GM12872 (cell line): ENCODE data around the gene KIF21A.

ENCODE experiments used
- TF ChIP-seq, protein P1 (sequence below): IDR thresholded peaks from 3 replicates; pipeline ENCODE4 v1.5.1; 2011; ENCODE audit warnings: low read depth, mild to moderate bottlenecking, low read length, moderate library complexity; ENCODE audit not compliant: insufficient read depth

The KIF21A gene

DNA sequence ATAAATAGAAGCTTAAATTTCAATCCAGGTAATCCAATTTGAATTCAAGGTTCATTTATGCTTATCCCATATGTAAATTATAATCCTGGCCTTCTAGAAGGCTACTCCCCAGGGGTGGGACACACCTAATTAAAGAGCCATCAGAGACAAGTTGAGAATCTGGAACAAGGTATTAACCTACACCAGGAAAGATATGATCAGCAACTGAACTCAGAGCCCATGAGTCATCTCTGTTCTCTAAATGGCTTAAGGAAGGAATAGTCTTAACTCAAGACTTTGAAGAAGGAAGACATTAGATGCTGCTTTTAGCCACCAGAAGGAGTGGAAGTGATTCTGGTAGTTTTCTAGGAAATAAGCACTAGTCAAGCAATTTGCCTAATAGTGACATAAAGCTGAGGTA lies 88.0 kb downstream of the KIF21A start:
- TF ChIP-seq, protein P1, sequence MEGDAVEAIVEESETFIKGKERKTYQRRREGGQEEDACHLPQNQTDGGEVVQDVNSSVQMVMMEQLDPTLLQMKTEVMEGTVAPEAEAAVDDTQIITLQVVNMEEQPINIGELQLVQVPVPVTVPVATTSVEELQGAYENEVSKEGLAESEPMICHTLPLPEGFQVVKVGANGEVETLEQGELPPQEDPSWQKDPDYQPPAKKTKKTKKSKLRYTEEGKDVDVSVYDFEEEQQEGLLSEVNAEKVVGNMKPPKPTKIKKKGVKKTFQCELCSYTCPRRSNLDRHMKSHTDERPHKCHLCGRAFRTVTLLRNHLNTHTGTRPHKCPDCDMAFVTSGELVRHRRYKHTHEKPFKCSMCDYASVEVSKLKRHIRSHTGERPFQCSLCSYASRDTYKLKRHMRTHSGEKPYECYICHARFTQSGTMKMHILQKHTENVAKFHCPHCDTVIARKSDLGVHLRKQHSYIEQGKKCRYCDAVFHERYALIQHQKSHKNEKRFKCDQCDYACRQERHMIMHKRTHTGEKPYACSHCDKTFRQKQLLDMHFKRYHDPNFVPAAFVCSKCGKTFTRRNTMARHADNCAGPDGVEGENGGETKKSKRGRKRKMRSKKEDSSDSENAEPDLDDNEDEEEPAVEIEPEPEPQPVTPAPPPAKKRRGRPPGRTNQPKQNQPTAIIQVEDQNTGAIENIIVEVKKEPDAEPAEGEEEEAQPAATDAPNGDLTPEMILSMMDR: no peak

DNA sequence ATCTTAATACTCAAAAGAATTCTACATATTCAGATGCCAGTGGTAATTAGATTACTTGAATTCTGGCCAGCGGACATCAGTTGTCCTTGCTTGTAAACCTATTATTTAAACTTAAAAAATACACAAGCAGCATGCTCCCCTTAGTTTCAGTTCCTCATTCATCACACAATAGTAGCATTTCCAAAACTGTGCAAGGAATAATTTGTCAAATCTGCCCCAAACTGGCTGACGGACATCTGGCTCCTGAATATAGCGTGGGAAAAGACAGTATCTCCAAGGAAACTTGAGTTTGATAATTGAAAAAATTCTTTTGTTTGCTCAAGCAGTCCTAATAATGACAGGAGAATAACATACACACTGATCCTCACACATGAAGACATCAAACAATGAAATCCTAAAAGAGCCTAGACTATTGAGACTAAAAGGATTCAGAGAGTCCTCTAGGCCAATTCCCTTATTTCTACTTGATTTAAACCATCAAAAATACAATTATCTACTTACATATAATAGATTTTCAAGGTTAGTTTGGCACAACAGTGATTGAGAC lies 90.4 kb downstream of the KIF21A start:
- TF ChIP-seq, protein P1: no peak

DNA sequence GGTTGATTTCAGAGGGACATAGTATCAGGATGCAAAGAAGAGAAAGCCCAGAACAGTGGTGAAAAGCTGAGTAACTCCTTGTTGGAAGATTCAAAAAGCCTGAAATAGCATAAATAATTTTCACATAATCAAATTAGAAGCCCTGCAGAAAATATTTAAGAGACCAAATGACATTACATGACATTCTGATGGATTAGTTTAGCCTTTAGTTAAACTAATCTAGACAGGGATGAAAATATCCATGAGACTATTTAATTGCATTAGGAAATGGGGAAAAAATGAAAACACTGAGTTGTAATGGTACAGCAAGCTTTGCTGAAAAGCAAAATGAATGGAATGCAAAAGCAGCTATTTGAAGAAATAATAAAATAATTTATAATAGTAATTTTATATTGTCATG lies 91.8 kb downstream of the KIF21A start:
- TF ChIP-seq, protein P1: no peak

DNA sequence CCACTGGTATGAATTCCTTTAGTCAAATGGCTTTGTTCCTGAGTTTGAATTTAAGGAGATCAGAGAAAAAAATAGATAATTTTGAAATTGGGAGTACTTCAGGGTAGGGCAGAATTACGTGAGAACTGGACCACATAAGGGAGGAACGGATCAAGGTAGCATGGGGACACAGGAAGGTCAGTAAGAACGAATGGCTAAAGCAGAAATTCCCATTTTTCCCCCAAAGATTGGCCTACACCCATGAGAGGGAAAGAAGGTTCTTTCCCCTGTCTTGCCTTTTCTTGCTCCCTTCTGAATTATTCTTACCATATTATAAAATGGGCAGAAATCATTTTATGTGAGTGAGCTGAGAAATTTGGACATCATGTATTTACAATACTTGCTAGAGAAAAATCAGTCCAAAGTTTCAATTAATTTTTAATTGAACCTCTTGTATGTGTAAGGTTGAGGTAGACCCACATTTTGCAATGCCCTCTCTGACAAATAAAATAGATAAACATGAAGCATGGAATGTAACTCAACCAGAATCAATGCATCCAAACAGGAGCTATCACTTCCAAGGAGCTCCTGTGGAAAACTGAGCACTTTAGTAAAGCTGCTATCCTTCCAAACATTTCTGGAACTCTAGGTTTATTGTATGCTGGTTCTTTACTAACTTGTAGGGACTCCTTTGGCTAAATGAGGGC lies 93.8 kb downstream of the KIF21A start:
- TF ChIP-seq, protein P1: no peak

- TF ChIP-seq, protein P1: no peak
Observed at GRCh38 chr12:39348523-39348922, 94.4 kb downstream of the KIF21A start.

DNA sequence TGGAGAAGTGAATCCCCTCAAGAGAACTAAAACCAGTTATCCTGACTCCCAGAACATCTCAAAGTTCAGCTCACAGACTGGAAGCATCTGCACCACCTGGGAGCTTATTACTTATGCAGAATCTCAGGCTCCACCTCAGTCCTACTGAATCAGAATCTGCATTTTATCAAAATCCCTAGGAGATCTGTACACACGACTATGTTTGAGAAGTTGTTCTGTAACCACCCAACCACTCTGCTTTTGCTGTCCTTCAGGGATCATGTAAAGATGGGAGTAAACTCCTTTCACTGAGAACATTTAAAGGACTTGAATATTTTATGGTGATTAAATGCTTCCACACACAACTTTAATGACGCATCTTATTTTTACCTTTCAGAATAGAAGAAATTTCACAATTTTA lies 98.0 kb downstream of the KIF21A start:
- TF ChIP-seq, protein P1: no peak

- TF ChIP-seq, protein P1: no peak
Observed at GRCh38 chr12:39343665-39344064, 99.3 kb downstream of the KIF21A start.
